Transverse colon (tissue), 4 donors: ENCODE data around the gene BMP10. TPM values are rescaled to one million over a fixed set of nuclear protein-coding genes. Genes with fewer than 3 reads are reported as not detected.

ENCODE experiments used
- DNase-seq: peaks from one replicate; pipeline ENCODE4 v3.0.0-alpha.2; 2019
- H3K27ac ChIP-seq, 4 donors: fragments of 200-600 bp; sonication (generic); 2 replicates each; pipeline ENCODE4 v1.5.1; 2016 to 2018; ENCODE audit warnings: inconsistent platforms in 4 of 4
- H3K27me3 ChIP-seq: fragments of 200-600 bp; sonication (generic); 2 replicates; pipeline ENCODE4 v1.5.1; 2017; ENCODE audit warnings: inconsistent platforms
- H3K36me3 ChIP-seq, 4 donors: fragments of 200-600 bp; sonication (generic); 2 replicates each; pipeline ENCODE4 v1.5.1; 2017 to 2019; ENCODE audit warnings: inconsistent platforms in 4 of 4
- H3K4me1 ChIP-seq, 4 donors: fragments of 200-600 bp; sonication (generic); 2 replicates each; pipeline ENCODE4 v1.5.1; 2017 to 2020; ENCODE audit warnings: inconsistent platforms in 4 of 4
- H3K4me3 ChIP-seq, 4 donors: fragments of 200-600 bp; sonication (generic); 1 replicate in 1 of 4; 2 replicates in 3 of 4; pipeline versions ENCODE4 v1.5.1 to v1.6.1; 2017 to 2019; ENCODE audit warnings: inconsistent platforms in 4 of 4
- H3K9me3 ChIP-seq, 2 donors: fragments of 200-600 bp; sonication (generic); 2 replicates each; pipeline ENCODE4 v1.5.1; 2017 to 2019; ENCODE audit warnings: inconsistent platforms in 2 of 2
- EP300 ChIP-seq: sonication (generic); formaldehyde crosslinking; IDR thresholded peaks from one replicate; pipeline ENCODE4 v1.6.1; 2017; ENCODE audit warnings: antibody characterized with exemption, low read depth
- POLR2A ChIP-seq: fragments of 450-650 bp; IDR thresholded peaks from one replicate; pipeline ENCODE4 v1.6.1; 2016; ENCODE audit warnings: antibody characterized with exemption, mild to moderate bottlenecking, moderate library complexity
- POLR2AphosphoS5 ChIP-seq, 3 donors: sonication (generic); formaldehyde crosslinking; IDR thresholded peaks; one replicate each; pipeline ENCODE4 v1.6.1; 2016; ENCODE audit warnings: antibody characterized with exemption in 3 of 3
- WGBS, 2 donors: methylation state at CpG; one replicate each; pipeline ENCODE4 v1.1.5; 2018; ENCODE audit warnings: low coverage in 1 of 2; 5-methylcytosine and 5-hydroxymethylcytosine counted together
- in situ Hi-C, 4 donors: fragments of 200-750 bp; cut with MboI; loops; one replicate each; pipeline versions ENCODE4 v1.15.0 to v1.15.1; 2017; ENCODE audit warnings: low sequenced_read_pairs in 3 of 4, low pct_ligation_motif_present in 1 of 4, low pct_unique_long_range_greater_than_20kb in 1 of 4
- intact Hi-C: fragments of 100-400 bp; cut with DNase I; formaldehyde crosslinking; loops from one replicate; pipeline ENCODE4 v1.15.1; 2023; ENCODE audit warnings: low total_unique reads
- total RNA-seq, 4 donors: library from RNA; depleted of rRNA; stranded (reverse); fragments of >200 nt; gene quantifications; one replicate each; pipeline ENCODE4 v1.1.0, GENCODE V29; 2016
- TF ChIP-seq, protein P1 (sequence below), 5 experiments: fragments of 200-600 bp in 3 of 5; fragments of 450-650 bp in 2 of 5; sonication (generic) in 3 of 5; IDR thresholded peaks; 1 replicate in 2 of 5; 2 replicates in 3 of 5; pipeline ENCODE4 v1.5.1; 2016 to 2017; ENCODE audit warnings: antibody characterized with exemption in 5 of 5, inconsistent platforms in 3 of 5, mild to moderate bottlenecking in 2 of 5, moderate library complexity in 1 of 5

The BMP10 gene
- total RNA-seq, 4 donors from 2014 or later: not detected

- DNase-seq: no peak
- 57 to 72% methylated on average over 1 to 12 of the region's 12 CpGs for WGBS, 2 donors
- no peaks in the 10 kb centered on the region for H3K4me1 ChIP-seq
- no peaks in the 10 kb centered on the region for H3K9me3 ChIP-seq
- no peaks in the 10 kb centered on the region for H3K27me3 ChIP-seq
- no peak overlapping the region for H3K27ac ChIP-seq
- intact Hi-C loops: no loop called here
- in situ Hi-C loops: no loop called here
- no peaks in the 10 kb centered on the region for H3K36me3 ChIP-seq
- H3K4me3 ChIP-seq: no peak overlapping the region
- TF ChIP-seq EP300 (no peak), POLR2AphosphoS5 (IDR thresholded peaks at IDR 0.05) (no peak), POLR2A (no peak)
- TF ChIP-seq, protein P1, sequence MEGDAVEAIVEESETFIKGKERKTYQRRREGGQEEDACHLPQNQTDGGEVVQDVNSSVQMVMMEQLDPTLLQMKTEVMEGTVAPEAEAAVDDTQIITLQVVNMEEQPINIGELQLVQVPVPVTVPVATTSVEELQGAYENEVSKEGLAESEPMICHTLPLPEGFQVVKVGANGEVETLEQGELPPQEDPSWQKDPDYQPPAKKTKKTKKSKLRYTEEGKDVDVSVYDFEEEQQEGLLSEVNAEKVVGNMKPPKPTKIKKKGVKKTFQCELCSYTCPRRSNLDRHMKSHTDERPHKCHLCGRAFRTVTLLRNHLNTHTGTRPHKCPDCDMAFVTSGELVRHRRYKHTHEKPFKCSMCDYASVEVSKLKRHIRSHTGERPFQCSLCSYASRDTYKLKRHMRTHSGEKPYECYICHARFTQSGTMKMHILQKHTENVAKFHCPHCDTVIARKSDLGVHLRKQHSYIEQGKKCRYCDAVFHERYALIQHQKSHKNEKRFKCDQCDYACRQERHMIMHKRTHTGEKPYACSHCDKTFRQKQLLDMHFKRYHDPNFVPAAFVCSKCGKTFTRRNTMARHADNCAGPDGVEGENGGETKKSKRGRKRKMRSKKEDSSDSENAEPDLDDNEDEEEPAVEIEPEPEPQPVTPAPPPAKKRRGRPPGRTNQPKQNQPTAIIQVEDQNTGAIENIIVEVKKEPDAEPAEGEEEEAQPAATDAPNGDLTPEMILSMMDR (IDR thresholded peaks at IDR 0.05): no peak
Observed at GRCh38 chr2:68889500-68889899, 18.3 kb upstream of the BMP10 start.

- no peaks in the 10 kb centered on the region for H3K9me3 ChIP-seq
- 84 to 90% methylated on average over 1 of the region's 1 CpG for WGBS, 2 donors
- intact Hi-C loops (no loop called here), in situ Hi-C loops (no loop called here)
- no peaks in the 10 kb centered on the region for H3K36me3 ChIP-seq
- no peak for DNase-seq
- H3K4me1 ChIP-seq: no peaks in the 10 kb centered on the region
- H3K27ac ChIP-seq: no peak overlapping the region
- no peak overlapping the region for H3K4me3 ChIP-seq
- H3K27me3 ChIP-seq: no peaks in the 10 kb centered on the region
- TF ChIP-seq, protein P1 (IDR thresholded peaks at IDR 0.05): no peak
- TF ChIP-seq POLR2AphosphoS5 (IDR thresholded peaks at IDR 0.05): no peak
- TF ChIP-seq EP300: no peak
- no peak for TF ChIP-seq POLR2A
Observed at GRCh38 chr2:68889021-68889420, 17.8 kb upstream of the BMP10 start.

GRCh38 chr2:68888038-68888704, 17.0 kb upstream of the BMP10 start:
- WGBS, 2 donors: 77 to 89% methylated on average over 3 to 4 of the region's 4 CpGs
- in situ Hi-C loops: no loop called here
- TF ChIP-seq POLR2A (no peak), EP300 (no peak)
- no peaks in the 10 kb centered on the region for H3K36me3 ChIP-seq
- no peak for DNase-seq
- H3K27ac ChIP-seq: no peak overlapping the region
- no peaks in the 10 kb centered on the region for H3K27me3 ChIP-seq
- H3K4me1 ChIP-seq: no peaks in the 10 kb centered on the region
- intact Hi-C loops: no loop called here
- no peak overlapping the region for H3K4me3 ChIP-seq
- no peaks in the 10 kb centered on the region for H3K9me3 ChIP-seq

- intact Hi-C loops: no loop called here
- TF ChIP-seq, protein P1 (IDR thresholded peaks at IDR 0.05): no peak
- TF ChIP-seq EP300 (no peak), POLR2A (no peak), POLR2AphosphoS5 (IDR thresholded peaks at IDR 0.05) (no peak)
- Histone ChIP-seq H3K27ac (no peak overlapping the region), H3K4me1 (no peaks in the 10 kb centered on the region), H3K27me3 (no peaks in the 10 kb centered on the region), H3K9me3 (no peaks in the 10 kb centered on the region), H3K4me3 (no peak overlapping the region), H3K36me3 (no peaks in the 10 kb centered on the region)
- DNase-seq: no peak
- in situ Hi-C loops: no loop called here
- WGBS, 2 donors: 79 to 100% methylated on average over 2 to 3 of the region's 3 CpGs
Observed at GRCh38 chr2:68885811-68886075, 14.5 kb upstream of the BMP10 start.
